Bronchial epithelial cell (primary cell): ENCODE measurements around the gene NRN1. TPM values are rescaled to one million over a fixed set of nuclear protein-coding genes. Genes with fewer than 3 reads are reported as not detected.
A peak's percentile ranks its signal among the peaks of the same experiment; 100 is the strongest.
"Not testable (repeated sequence)": the region's sequence is repeated elsewhere in the genome, so short reads cannot be mapped to it uniquely, and the experiment has no call there.

ENCODE experiments used
- DNase-seq: peaks from one replicate; pipeline ENCODE4 v3.0.0-alpha.2; 2010; ENCODE audit warnings: low read depth
- FAIRE-seq: peaks from 2 replicates; lab custom pipeline; 2011; peaks lifted over from hg19 to GRCh38; lab: Jason Lieb, UNC
- H3K27me3 ChIP-seq: 2 replicates; pipeline ENCODE4 v1.5.1; 2011; ENCODE audit warnings: low read length; ENCODE audit not compliant: control insufficient read depth, insufficient read depth
- H3K36me3 ChIP-seq: 2 replicates; pipeline ENCODE4 v1.5.1; 2011; ENCODE audit warnings: low read length; ENCODE audit not compliant: control insufficient read depth, insufficient read depth
- H3K4me3 ChIP-seq: 2 replicates; pipeline ENCODE4 v1.5.1; 2011; ENCODE audit warnings: mild to moderate bottlenecking, low read depth, low read length, control low read depth
- CTCF ChIP-seq: IDR thresholded peaks from 2 replicates; pipeline ENCODE4 v1.5.1; 2011; ENCODE audit warnings: mild to moderate bottlenecking, moderate library complexity, low read length, control low read depth, inconsistent platforms; ENCODE audit not compliant: insufficient read depth, severe bottlenecking
- total RNA-seq: library from RNA; depleted of rRNA; stranded (reverse); fragments of >200 nt; gene quantifications from 2 replicates; pipeline ENCODE4 v1.2.1, GENCODE V29; 2014

The NRN1 gene
- total RNA-seq, 1 donor from 2014 or later: not detected

GRCh38 chr6:6033858-6034257 lies 27.1 kb upstream of the NRN1 start:
- TF ChIP-seq CTCF: no peak
- DNase-seq: no peak
- H3K27me3 ChIP-seq: no peaks in the 10 kb centered on the region
- H3K4me3 ChIP-seq: no peak overlapping the region
- no peak for FAIRE-seq
- no peaks in the 10 kb centered on the region for H3K36me3 ChIP-seq

- FAIRE-seq: no peak
- no peaks in the 10 kb centered on the region for H3K36me3 ChIP-seq
- no peak overlapping the region for H3K4me3 ChIP-seq
- DNase-seq: no peak
- H3K27me3 ChIP-seq: no peaks in the 10 kb centered on the region
- no peak for TF ChIP-seq CTCF
These were observed 19.9 kb upstream of the NRN1 start for GRCh38 chr6:6026513-6027205.

GRCh38 chr6:6025736-6026135 lies 19.0 kb upstream of the NRN1 start:
- FAIRE-seq: no peak
- Histone ChIP-seq H3K4me3 (no peak overlapping the region), H3K36me3 (no peaks in the 10 kb centered on the region), H3K27me3 (no peaks in the 10 kb centered on the region)
- no peak for DNase-seq
- TF ChIP-seq CTCF: no peak

GRCh38 chr6:6024220-6024619 lies 17.5 kb upstream of the NRN1 start:
- no peak overlapping the region for H3K4me3 ChIP-seq
- TF ChIP-seq CTCF: no peak
- no peaks in the 10 kb centered on the region for H3K27me3 ChIP-seq
- DNase-seq (no peak), FAIRE-seq (no peak)
- no peaks in the 10 kb centered on the region for H3K36me3 ChIP-seq

- H3K4me3 ChIP-seq, H3K36me3 ChIP-seq, H3K27me3 ChIP-seq, FAIRE-seq, DNase-seq: not testable (repeated sequence)
These were observed 16.1 kb upstream of the NRN1 start for GRCh38 chr6:6022841-6023240.

- Histone ChIP-seq H3K27me3 (peaks cover 36% of the 10 kb centered on the region), H3K4me3 (peak overlapping the region; percentile 19), H3K36me3 (no peaks in the 10 kb centered on the region)
- DNase-seq (no peak), FAIRE-seq (no peak)
- TF ChIP-seq CTCF: no peak
These were observed 2.1 kb upstream of the NRN1 start for GRCh38 chr6:6008648-6009421.
